ENCODE results near the gene HES7. TPM values are rescaled to one million over a fixed set of nuclear protein-coding genes. Genes with fewer than 3 reads are reported as not detected.
A peak's percentile ranks its signal among the peaks of the same experiment; 100 is the strongest.

The HES7 gene
- total and polyA plus RNA-seq, 9 of the 15 experiments (the other 6 are each of a cell fraction or from before 2014, with no cell fraction given) = 0.03 to 1.7 (median 0.14) TPM; not detected in 1

GRCh38 chr17:8138672-8139371, 14.9 kb upstream of the HES7 start (continued):
- TF ChIP-seq NKRF (IDR thresholded peaks at IDR 0.05; ENCODE audit: borderline replicate concordance) = peak; percentile 77; the same call in 1 of the 2 replicates
- TF ChIP-seq RAD21 (CRISPR knock-in tag; conservative IDR thresholded peaks at IDR 0.05 in 1 of 2, IDR thresholded peaks at IDR 0.05 in 1 of 2) = peak; percentile 75 to 77
- TF ChIP-seq, protein P1, sequence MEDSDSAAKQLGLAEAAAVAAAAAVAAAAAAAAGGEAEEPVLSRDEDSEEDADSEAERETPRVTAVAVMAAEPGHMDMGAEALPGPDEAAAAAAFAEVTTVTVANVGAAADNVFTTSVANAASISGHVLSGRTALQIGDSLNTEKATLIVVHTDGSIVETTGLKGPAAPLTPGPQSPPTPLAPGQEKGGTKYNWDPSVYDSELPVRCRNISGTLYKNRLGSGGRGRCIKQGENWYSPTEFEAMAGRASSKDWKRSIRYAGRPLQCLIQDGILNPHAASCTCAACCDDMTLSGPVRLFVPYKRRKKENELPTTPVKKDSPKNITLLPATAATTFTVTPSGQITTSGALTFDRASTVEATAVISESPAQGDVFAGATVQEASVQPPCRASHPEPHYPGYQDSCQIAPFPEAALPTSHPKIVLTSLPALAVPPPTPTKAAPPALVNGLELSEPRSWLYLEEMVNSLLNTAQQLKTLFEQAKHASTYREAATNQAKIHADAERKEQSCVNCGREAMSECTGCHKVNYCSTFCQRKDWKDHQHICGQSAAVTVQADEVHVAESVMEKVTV (CRISPR knock-in tag; IDR thresholded peaks at IDR 0.05) = peak; percentile 41; the same call in 1 of the 2 replicates
- 0 out of 2 replicates have a peak, but pooled peaks have one; percentile 61 for TF ChIP-seq ZNF431 (CRISPR knock-in tag; IDR thresholded peaks at IDR 0.05)
- TF ChIP-seq SOX6 (IDR thresholded peaks at IDR 0.05) = 0 out of 2 replicates have a peak, but pooled peaks have one; percentile 10
- no peak for TF ChIP-seq RFX1 (IDR thresholded peaks at IDR 0.05)
- TF ChIP-seq KAT2B (IDR thresholded peaks at IDR 0.05; ENCODE audit: low read depth, low read length) = peak; percentile 59
- TF ChIP-seq, protein P2, sequence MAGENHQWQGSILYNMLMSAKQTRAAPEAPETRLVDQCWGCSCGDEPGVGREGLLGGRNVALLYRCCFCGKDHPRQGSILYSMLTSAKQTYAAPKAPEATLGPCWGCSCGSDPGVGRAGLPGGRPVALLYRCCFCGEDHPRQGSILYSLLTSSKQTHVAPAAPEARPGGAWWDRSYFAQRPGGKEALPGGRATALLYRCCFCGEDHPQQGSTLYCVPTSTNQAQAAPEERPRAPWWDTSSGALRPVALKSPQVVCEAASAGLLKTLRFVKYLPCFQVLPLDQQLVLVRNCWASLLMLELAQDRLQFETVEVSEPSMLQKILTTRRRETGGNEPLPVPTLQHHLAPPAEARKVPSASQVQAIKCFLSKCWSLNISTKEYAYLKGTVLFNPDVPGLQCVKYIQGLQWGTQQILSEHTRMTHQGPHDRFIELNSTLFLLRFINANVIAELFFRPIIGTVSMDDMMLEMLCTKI (IDR thresholded peaks at IDR 0.05; ENCODE audit: partially characterized antibody) = no peak
- peak; percentile 40; the same call in 1 of the 2 replicates for TF ChIP-seq EGR1 (conservative IDR thresholded peaks at IDR 0.05)
- no peak for TF ChIP-seq SAFB (IDR thresholded peaks at IDR 0.05; ENCODE audit: borderline replicate concordance, low read depth, low read length)
- no peak; the same call in 1 of the 2 replicates for TF ChIP-seq ELF1 (tag; IDR thresholded peaks at IDR 0.05)
- peak; percentile 36 to 60; a peak in 1 of 4 replicates for TF ChIP-seq RCOR1 (IDR thresholded peaks at IDR 0.05; ENCODE audit: borderline replicate concordance in 1 of 2, low read depth in 2 of 2, low read length in 2 of 2)
- peak; percentile 80 for TF ChIP-seq CTBP1 (IDR thresholded peaks at IDR 0.05; ENCODE audit: borderline replicate concordance)
- TF ChIP-seq RB1 (IDR thresholded peaks at IDR 0.05; ENCODE audit: low read depth) = peak; percentile 76
- no peak for TF ChIP-seq NELFE (IDR thresholded peaks at IDR 0.05; ENCODE audit: insufficient read depth, insufficient read length)
- TF ChIP-seq ZNF444 (CRISPR knock-in tag; IDR thresholded peaks at IDR 0.05) = no peak
- TF ChIP-seq, protein P3, sequence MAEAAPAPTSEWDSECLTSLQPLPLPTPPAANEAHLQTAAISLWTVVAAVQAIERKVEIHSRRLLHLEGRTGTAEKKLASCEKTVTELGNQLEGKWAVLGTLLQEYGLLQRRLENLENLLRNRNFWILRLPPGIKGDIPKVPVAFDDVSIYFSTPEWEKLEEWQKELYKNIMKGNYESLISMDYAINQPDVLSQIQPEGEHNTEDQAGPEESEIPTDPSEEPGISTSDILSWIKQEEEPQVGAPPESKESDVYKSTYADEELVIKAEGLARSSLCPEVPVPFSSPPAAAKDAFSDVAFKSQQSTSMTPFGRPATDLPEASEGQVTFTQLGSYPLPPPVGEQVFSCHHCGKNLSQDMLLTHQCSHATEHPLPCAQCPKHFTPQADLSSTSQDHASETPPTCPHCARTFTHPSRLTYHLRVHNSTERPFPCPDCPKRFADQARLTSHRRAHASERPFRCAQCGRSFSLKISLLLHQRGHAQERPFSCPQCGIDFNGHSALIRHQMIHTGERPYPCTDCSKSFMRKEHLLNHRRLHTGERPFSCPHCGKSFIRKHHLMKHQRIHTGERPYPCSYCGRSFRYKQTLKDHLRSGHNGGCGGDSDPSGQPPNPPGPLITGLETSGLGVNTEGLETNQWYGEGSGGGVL (CRISPR knock-in tag; IDR thresholded peaks at IDR 0.05) = no peak
- no peak for TF ChIP-seq NUFIP1 (IDR thresholded peaks at IDR 0.05; ENCODE audit: partially characterized antibody)
- no peak for TF ChIP-seq ZKSCAN8 (CRISPR knock-in tag; IDR thresholded peaks at IDR 0.05)
- no peak for TF ChIP-seq CBFA2T2 (conservative IDR thresholded peaks at IDR 0.05)
- peak; percentile 63; the same call in 1 of the 2 replicates for TF ChIP-seq ZNF511 (CRISPR knock-in tag; IDR thresholded peaks at IDR 0.05)

Measured in K562 (cell line).